Activated T-cell treated with anti-CD3 and anti-CD28 coated beads for 24 hours (primary cell): ENCODE data around the gene RBM8A.
"Not testable (repeated sequence)": the region's sequence is repeated elsewhere in the genome, so short reads cannot be mapped to it uniquely, and the experiment has no call there.

Experiments
- DNase-seq: peaks from one replicate; pipeline ENCODE4 v3.0.0-alpha.2; 2020; ENCODE audit warnings: low read depth

Gene RBM8A

GRCh38 chr1:145956361-145956760, 29.1 kb upstream of the RBM8A start:
- DNase-seq: no peak

GRCh38 chr1:145955436-145955835, 28.2 kb upstream of the RBM8A start:
- no peak for DNase-seq

GRCh38 chr1:145953861-145954260, 26.6 kb upstream of the RBM8A start:
- DNase-seq: no peak

- no peak for DNase-seq
These were observed 25.6 kb upstream of the RBM8A start for GRCh38 chr1:145952903-145953302.

GRCh38 chr1:145951526-145951925, 24.2 kb upstream of the RBM8A start:
- no peak for DNase-seq

GRCh38 chr1:145949219-145949618, 21.9 kb upstream of the RBM8A start:
- no peak for DNase-seq

GRCh38 chr1:145947551-145947950, 20.3 kb upstream of the RBM8A start:
- DNase-seq: no peak

- no peak for DNase-seq
These were observed 19.2 kb upstream of the RBM8A start for GRCh38 chr1:145946477-145946986.

GRCh38 chr1:145944532-145944931, 17.2 kb upstream of the RBM8A start:
- no peak for DNase-seq

- no peak for DNase-seq
These were observed 15.6 kb upstream of the RBM8A start for GRCh38 chr1:145942871-145943270.

- DNase-seq: no peak
These were observed 15.1 kb upstream of the RBM8A start for GRCh38 chr1:145942405-145942804.

- no peak for DNase-seq
These were observed 10.2 kb upstream of the RBM8A start for GRCh38 chr1:145937436-145937835.

GRCh38 chr1:145936247-145936646, 9.0 kb upstream of the RBM8A start:
- no peak for DNase-seq

- no peak for DNase-seq
These were observed 8.4 kb upstream of the RBM8A start for GRCh38 chr1:145935708-145936107.

GRCh38 chr1:145932522-145933009, 5.3 kb upstream of the RBM8A start:
- DNase-seq: not testable (repeated sequence)

GRCh38 chr1:145927916-145928643, 796 bp upstream of the RBM8A start:
- no peak for DNase-seq

- DNase-seq: no peak
These were observed 610 bp downstream of the RBM8A start for GRCh38 chr1:145926686-145927062.

GRCh38 chr1:145922266-145922665, 5.0 kb downstream of the RBM8A start:
- DNase-seq: no peak

GRCh38 chr1:145920297-145920696, 7.0 kb downstream of the RBM8A start:
- DNase-seq: not testable (repeated sequence)

GRCh38 chr1:145918992-145919939, 8.0 kb downstream of the RBM8A start:
- no peak for DNase-seq

- peak; percentile 88 for DNase-seq
These were observed 8.9 kb downstream of the RBM8A start, which contains the start of gene PEX11B for GRCh38 chr1:145918144-145918991. TSS of gene PEX11B (minus strand) at chr1:145918717. CDS start at chr1:145918688, 29 bp downstream.

GRCh38 chr1:145917595-145917994, 9.7 kb downstream of the RBM8A start:
- DNase-seq: no peak
